ENCODE data around the gene IRGC.

Gene IRGC

GRCh38 chr19:43690890-43691289, 25.0 kb upstream of the IRGC start:
- DNase-seq (ENCODE audit: low spot score) = no peak

GRCh38 chr19:43691755-43692154, 24.1 kb upstream of the IRGC start:
- FAIRE-seq = no peak
- DNase-seq (ENCODE audit: low spot score) = no peak

More at GRCh38 chr19:43690890-43691289, 25.0 kb upstream of the IRGC start:
- no peak for FAIRE-seq

- FAIRE-seq = peak; percentile 17
- DNase-seq (ENCODE audit: low spot score) = no peak
Observed at GRCh38 chr19:43692385-43692784, 23.5 kb upstream of the IRGC start.

GRCh38 chr19:43692877-43693276, 23.0 kb upstream of the IRGC start:
- no peak for FAIRE-seq
- no peak for DNase-seq (ENCODE audit: low spot score)

GRCh38 chr19:43694553-43694952, 21.3 kb upstream of the IRGC start:
- FAIRE-seq = peak; percentile 90

GRCh38 chr19:43695985-43696704, 19.7 kb upstream of the IRGC start:
- FAIRE-seq = no peak
- no peak for DNase-seq (ENCODE audit: low spot score)

More at GRCh38 chr19:43694553-43694952, 21.3 kb upstream of the IRGC start:
- DNase-seq (ENCODE audit: low spot score) = no peak

- DNase-seq (ENCODE audit: low spot score) (no peak), FAIRE-seq (peak; percentile 13)
Observed at GRCh38 chr19:43697295-43697694, 18.6 kb upstream of the IRGC start.

GRCh38 chr19:43699506-43700394, 16.1 kb upstream of the IRGC start:
- DNase-seq (ENCODE audit: low spot score) (no peak), FAIRE-seq (no peak)

GRCh38 chr19:43700395-43701000, 15.4 kb upstream of the IRGC start:
- DNase-seq (ENCODE audit: low spot score) (peak; percentile 30), FAIRE-seq (peak; percentile 17)

GRCh38 chr19:43704002-43704705, 11.7 kb upstream of the IRGC start:
- DNase-seq (ENCODE audit: low spot score) (no peak), FAIRE-seq (no peak)

GRCh38 chr19:43705729-43706128, 10.1 kb upstream of the IRGC start:
- FAIRE-seq (no peak), DNase-seq (ENCODE audit: low spot score) (no peak)

GRCh38 chr19:43707158-43707712, 8.6 kb upstream of the IRGC start:
- DNase-seq (ENCODE audit: low spot score) = no peak
- FAIRE-seq = no peak

- FAIRE-seq (peak; percentile 27), DNase-seq (ENCODE audit: low spot score) (no peak)
Observed at GRCh38 chr19:43708716-43709115, 7.2 kb upstream of the IRGC start.

- no peak for DNase-seq (ENCODE audit: low spot score)
- FAIRE-seq = no peak
Observed at GRCh38 chr19:43711751-43712355, 4.0 kb upstream of the IRGC start.

GRCh38 chr19:43713208-43713607, 2.7 kb upstream of the IRGC start:
- FAIRE-seq (no peak), DNase-seq (ENCODE audit: low spot score) (no peak)

GRCh38 chr19:43718627-43719377, 2.9 kb downstream of the IRGC start:
- FAIRE-seq (no peak), DNase-seq (ENCODE audit: low spot score) (no peak)

- DNase-seq (ENCODE audit: low spot score) (no peak), FAIRE-seq (no peak)
Observed at GRCh38 chr19:43719378-43719868, 3.5 kb downstream of the IRGC start.

- FAIRE-seq (no peak), DNase-seq (ENCODE audit: low spot score) (no peak)
Observed at GRCh38 chr19:43719918-43720317, 4.0 kb downstream of the IRGC start.

- DNase-seq (ENCODE audit: low spot score) = no peak
Observed at GRCh38 chr19:43720936-43721335, 5.1 kb downstream of the IRGC start.

More at GRCh38 chr19:43720936-43721335, 5.1 kb downstream of the IRGC start:
- no peak for FAIRE-seq

All from urothelium cell line (cell line).